IMR-90 (cell line): ENCODE results near the gene AANAT. TPM values are rescaled to one million over a fixed set of nuclear protein-coding genes. Genes with fewer than 3 reads are reported as not detected.

Experiments used
- ATAC-seq: fragments of 200-7000 bp; cut with Tn5 transposase; 2 replicates; pipeline ENCODE4 v1.9.1; 2020; ENCODE audit warnings: low read depth, mild to moderate bottlenecking, moderate library complexity
- BruUV-seq: library from RNA; stranded (reverse); fragments of 400-500 nt; replicated peaks from 2 replicates; lab custom pipeline; 2021; lab: Mats Ljungman, UMichigan
- CTCF ChIA-PET: fragments of 300-600 bp; formaldehyde crosslinking; extraction: SDS; loops from one replicate; lab custom pipeline; 2021; ENCODE audit warnings: antibody characterized with exemption; lab: Yijun Ruan, JAX
- POLR2A ChIA-PET: fragments of 300-600 bp; sonication (Branson Sonifier 250); formaldehyde crosslinking; loops from one replicate; lab custom pipeline; 2022; ENCODE audit warnings: antibody characterized with exemption; ENCODE audit not compliant: unreplicated experiment; lab: Charles Lee
- DNase-seq: peaks from one replicate; pipeline ENCODE4 v3.0.0; 2013
- H2AFZ ChIP-seq: replicated peaks from 2 replicates; pipeline ENCODE3; 2013; ENCODE audit warnings: low read length, mild to moderate bottlenecking; ENCODE audit not compliant: poor library complexity
- H2AK5ac ChIP-seq: 2 replicates; pipeline ENCODE4 v1.6.1; 2013; ENCODE audit warnings: low read depth, low read length, inconsistent platforms
- H2AK9ac ChIP-seq: replicated peaks from 2 replicates; pipeline ENCODE3; 2013; ENCODE audit warnings: mild to moderate bottlenecking, low read depth, low read length, moderate library complexity; ENCODE audit not compliant: poor library complexity
- H2BK120ac ChIP-seq: 2 replicates; pipeline ENCODE4 v1.6.1; 2013; ENCODE audit warnings: low read depth, low read length, inconsistent platforms
- H2BK15ac ChIP-seq: 3 replicates; pipeline ENCODE4 v1.6.1; 2013; ENCODE audit warnings: low read depth, low read length, inconsistent platforms
- H2BK20ac ChIP-seq: 2 replicates; pipeline ENCODE4 v1.6.1; 2013; ENCODE audit warnings: low read depth, mild to moderate bottlenecking, inconsistent platforms, low read length, moderate library complexity
- H2BK5ac ChIP-seq: 2 replicates; pipeline ENCODE4 v1.6.1; 2013; ENCODE audit warnings: mild to moderate bottlenecking, low read depth, low read length, inconsistent platforms; ENCODE audit not compliant: poor library complexity, severe bottlenecking
- H3K14ac ChIP-seq: replicated peaks from 2 replicates; pipeline ENCODE4 v1.6.1; 2013; ENCODE audit warnings: low read depth, low read length, inconsistent platforms
- H3K18ac ChIP-seq: 2 replicates; pipeline ENCODE4 v1.6.1; 2013; ENCODE audit warnings: low read depth, low read length, control low read depth
- H3K23ac ChIP-seq: 2 replicates; pipeline ENCODE4 v1.6.1; 2013; ENCODE audit warnings: low read depth, low read length, inconsistent platforms
- H3K27ac ChIP-seq: 2 replicates; pipeline ENCODE4 v1.5.1; 2013; ENCODE audit warnings: mild to moderate bottlenecking, control low read depth, low read length; ENCODE audit not compliant: insufficient read depth
- H3K27me3 ChIP-seq: 2 replicates; pipeline ENCODE4 v1.6.1; 2013; ENCODE audit warnings: low read length; ENCODE audit not compliant: control insufficient read depth, insufficient read depth
- H3K36me3 ChIP-seq: 2 replicates; pipeline ENCODE4 v1.6.1; 2013; ENCODE audit warnings: low read length, mixed read lengths; ENCODE audit not compliant: control insufficient read depth, insufficient read depth
- H3K4ac ChIP-seq: 2 replicates; pipeline ENCODE4 v1.6.1; 2013; ENCODE audit warnings: low read depth, low read length, inconsistent platforms
- H3K4me1 ChIP-seq: 2 replicates; pipeline ENCODE4 v1.6.1; 2013; ENCODE audit warnings: low read length, mixed read lengths; ENCODE audit not compliant: control insufficient read depth, insufficient read depth
- H3K4me2 ChIP-seq: 2 replicates; pipeline ENCODE4 v1.6.1; 2013; ENCODE audit warnings: low read depth, mild to moderate bottlenecking, control low read depth, low read length, moderate library complexity
- H3K4me3 ChIP-seq: 2 replicates; pipeline ENCODE4 v1.5.1; 2013; ENCODE audit warnings: low read depth, mild to moderate bottlenecking, control low read depth, low read length, moderate library complexity; ENCODE audit not compliant: insufficient read depth
- H3K56ac ChIP-seq: 2 replicates; pipeline ENCODE4 v1.6.1; 2013; ENCODE audit warnings: low read length, inconsistent platforms; ENCODE audit not compliant: insufficient read depth; ENCODE audit errors: extremely low read depth
- H3K79me1 ChIP-seq, 2 experiments: 2 replicates each; pipeline ENCODE4 v1.6.1; 2013; ENCODE audit warnings: low read length in 2 of 2, inconsistent platforms in 1 of 2, low read depth in 1 of 2
- H3K9ac ChIP-seq: 2 replicates; pipeline ENCODE4 v1.6.1; 2013; ENCODE audit warnings: low read depth, low read length, control low read depth
- H3K9me1 ChIP-seq: 2 replicates; pipeline ENCODE4 v1.6.1; 2013; ENCODE audit warnings: low read length, inconsistent platforms; ENCODE audit not compliant: insufficient read depth
- H3K9me3 ChIP-seq: 2 replicates; pipeline ENCODE4 v1.6.1; 2013; ENCODE audit warnings: low read length; ENCODE audit not compliant: control insufficient read depth, insufficient read depth
- H4K20me1 ChIP-seq: 2 replicates; pipeline ENCODE4 v1.6.1; 2013; ENCODE audit warnings: low read length, inconsistent platforms; ENCODE audit not compliant: insufficient read depth
- H4K5ac ChIP-seq: 2 replicates; pipeline ENCODE4 v1.6.1; 2013; ENCODE audit warnings: mild to moderate bottlenecking, low read depth, low read length, control low read depth
- H4K8ac ChIP-seq, 2 experiments: 2 replicates each; pipeline ENCODE4 v1.6.1; 2013; ENCODE audit warnings: low read depth in 2 of 2, low read length in 2 of 2, control low read depth in 1 of 2, inconsistent platforms in 1 of 2
- H4K91ac ChIP-seq: 2 replicates; pipeline ENCODE4 v1.6.1; 2013; ENCODE audit warnings: low read depth, low read length, inconsistent platforms; ENCODE audit not compliant: insufficient read depth
- CEBPB ChIP-seq: IDR thresholded peaks from 2 replicates; pipeline ENCODE4 v1.6.1; 2012; ENCODE audit warnings: low read depth, low read length, improper control_type of control experiment
- CTCF ChIP-seq: conservative IDR thresholded peaks from 2 replicates; pipeline ENCODE4 v1.5.1; 2012; ENCODE audit warnings: mild to moderate bottlenecking, low read depth, low read length, improper control_type of control experiment
- ELK1 ChIP-seq: fragments of 150-350 bp; IDR thresholded peaks from 2 replicates; pipeline ENCODE4 v1.6.1; 2016; ENCODE audit warnings: low read depth, mild to moderate bottlenecking, low read length, moderate library complexity, borderline replicate concordance
- FOS ChIP-seq: fragments of 150-350 bp; IDR thresholded peaks from 2 replicates; pipeline ENCODE4 v1.6.1; 2016; ENCODE audit warnings: low read depth, low read length
- MAFK ChIP-seq: IDR thresholded peaks from 2 replicates; pipeline ENCODE4 v1.6.1; 2012; ENCODE audit warnings: low read depth, low read length, improper control_type of control experiment
- MXI1 ChIP-seq: IDR thresholded peaks from 2 replicates; pipeline ENCODE4 v1.6.1; 2012; ENCODE audit warnings: low read depth, mild to moderate bottlenecking, low read length, moderate library complexity, borderline replicate concordance
- NFE2L2 ChIP-seq: fragments of 150-350 bp; IDR thresholded peaks from 2 replicates; pipeline ENCODE4 v1.6.1; 2016; ENCODE audit warnings: low read depth, mild to moderate bottlenecking, low read length
- RAD21 ChIP-seq: IDR thresholded peaks from 2 replicates; pipeline ENCODE4 v1.6.1; 2012; ENCODE audit warnings: low read length, improper control_type of control experiment
- RFX5 ChIP-seq: IDR thresholded peaks from 2 replicates; pipeline ENCODE4 v1.8.0; 2012; ENCODE audit warnings: low read depth, mild to moderate bottlenecking, low read length, moderate library complexity
- USF2 ChIP-seq: fragments of 150-350 bp; IDR thresholded peaks from 2 replicates; pipeline ENCODE4 v1.6.1; 2017; ENCODE audit warnings: mild to moderate bottlenecking, antibody characterized with exemption, low read length, low read depth
- WGBS, 2 experiments: methylation state at CpG; one replicate each; pipeline versions ENCODE4 v1.1.5 to v1.1.7; 2013; ENCODE audit warnings: missing lambda C conversion rate in 2 of 2; ENCODE audit not compliant: insufficient read length in 1 of 2; ENCODE audit errors: extremely low coverage in 2 of 2; 5-methylcytosine and 5-hydroxymethylcytosine counted together
- dilution Hi-C: fragments of 300-500 bp; cut with HindIII; formaldehyde crosslinking; loops from one replicate; pipeline ENCODE4 v1.14.3; 2018; ENCODE audit warnings: low sequenced_read_pairs; ENCODE audit not compliant: unreplicated experiment
- in situ Hi-C: fragments of 300-500 bp; cut with MboI; formaldehyde crosslinking; loops from 3 replicates; pipeline ENCODE4 v1.14.3; 2019; ENCODE audit warnings: low sequenced_read_pairs, inconsistent platforms, mixed read lengths
- intact Hi-C: fragments of 100-400 bp; cut with micrococcal nuclease; formaldehyde crosslinking; loops from 2 replicates; pipeline ENCODE4 v1.10.0; 2022
- polyA plus RNA-seq, 3 experiments: library from polyadenylated mRNA; depleted of rRNA; stranded (reverse); fragments of >200 nt; gene quantifications; 2 replicates each; pipeline ENCODE4 v1.2.3, GENCODE V29; 2012; ENCODE audit warnings: low replicate concordance in 1 of 3
- total RNA-seq: library from RNA; depleted of rRNA; stranded (reverse); fragments of >200 nt; gene quantifications from 2 replicates; pipeline ENCODE4 v1.2.3, GENCODE V29; 2012

AANAT gene
- total and polyA plus RNA-seq, 2 of the 4 experiments (the other 2 are of a cell fraction): 0.21 TPM; not detected in 1

- WGBS, 2 experiments: 72% methylated on average over 12 of the region's 20 CpGs; no CpG with 5 or more reads in 1 of the 2 experiments
- Histone ChIP-seq H3K4me1 (no peaks in the 10 kb centered on the region; the same call in 1 of the 2 replicates), H4K8ac (no peak overlapping the region), H2BK15ac (no peak overlapping the region), H3K18ac (no peak overlapping the region), H4K5ac (no peak overlapping the region), H3K14ac (no peak overlapping the region), H3K9me1 (peaks cover 2% of the 10 kb centered on the region; the same call in 1 of the 2 replicates), H2BK5ac (no peak overlapping the region), H3K27ac (no peak overlapping the region), H3K56ac (no peak overlapping the region), H3K9me3 (no peaks in the 10 kb centered on the region), H3K23ac (no peak overlapping the region), H2BK20ac (no peak overlapping the region), H2AK5ac (no peak overlapping the region), H3K4me2 (no peak overlapping the region), H4K91ac (no peak overlapping the region), H3K36me3 (no peaks in the 10 kb centered on the region; the same call in 1 of the 2 replicates), H2AFZ (no peak overlapping the region), H3K79me1 (no peaks in the 10 kb centered on the region), H2AK9ac (no peak overlapping the region), H3K27me3 (no peaks in the 10 kb centered on the region), H2BK120ac (no peak overlapping the region), H3K4ac (no peak overlapping the region), H4K20me1 (no peaks in the 10 kb centered on the region), H3K9ac (no peak overlapping the region), H3K4me3 (no peak overlapping the region)
- in situ Hi-C loops: no loop called here
- dilution Hi-C loops: no loop called here
- intact Hi-C loops: no loop called here
- TF ChIP-seq USF2: no peak
- TF ChIP-seq MAFK: no peak
- TF ChIP-seq RAD21: no peak
- TF ChIP-seq ELK1: no peak
- TF ChIP-seq CEBPB: no peak
- TF ChIP-seq NFE2L2: no peak
- TF ChIP-seq CTCF: no peak
- no peak for TF ChIP-seq FOS
- no peak for TF ChIP-seq RFX5
- no peak for TF ChIP-seq MXI1
- DNase-seq (no peak), ATAC-seq (no peak)
- CTCF ChIA-PET: no interaction called here
- no TSS peak for BruUV-seq
- POLR2A ChIA-PET: no interaction called here
Measured at GRCh38 chr17:76476736-76477135, 9.3 kb downstream of the AANAT start.
